Measurements from ENCODE around the gene TNP2.

The TNP2 gene

DNA sequence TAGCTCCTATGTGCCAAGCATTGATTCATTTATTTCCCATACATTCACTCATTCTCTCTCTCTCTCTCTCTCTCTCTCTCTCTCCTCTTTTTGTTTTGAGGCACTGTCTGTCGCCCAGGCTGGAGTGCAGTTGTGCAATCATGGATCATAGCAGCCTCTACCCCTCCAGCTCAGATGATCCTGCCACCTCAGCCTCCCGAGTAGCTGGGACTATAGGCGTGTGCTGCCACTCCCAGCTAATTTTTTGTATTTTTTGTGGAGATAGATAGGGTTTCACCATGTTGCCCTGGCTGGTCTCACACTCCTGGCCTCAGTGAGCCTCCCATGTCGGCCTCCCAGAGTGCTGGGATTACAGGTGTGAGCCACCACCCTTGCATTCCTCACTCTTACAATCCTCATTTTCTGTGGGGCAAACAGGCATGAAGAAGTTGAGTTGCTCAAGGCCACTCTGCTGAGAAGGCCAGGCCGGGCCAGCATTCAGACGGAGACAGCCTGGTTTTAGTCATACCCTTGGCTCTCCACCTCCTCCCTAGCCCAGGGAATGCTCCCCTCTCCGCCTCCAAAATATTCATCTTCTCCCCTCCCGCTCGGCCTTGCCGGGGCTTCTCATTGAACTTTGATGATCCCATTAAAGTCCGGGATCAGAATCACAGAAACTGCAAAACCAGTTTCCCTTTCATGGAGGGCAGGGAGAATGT, 7.9 kb upstream of the TNP2 start:
- DNase-seq, result no peak

DNA sequence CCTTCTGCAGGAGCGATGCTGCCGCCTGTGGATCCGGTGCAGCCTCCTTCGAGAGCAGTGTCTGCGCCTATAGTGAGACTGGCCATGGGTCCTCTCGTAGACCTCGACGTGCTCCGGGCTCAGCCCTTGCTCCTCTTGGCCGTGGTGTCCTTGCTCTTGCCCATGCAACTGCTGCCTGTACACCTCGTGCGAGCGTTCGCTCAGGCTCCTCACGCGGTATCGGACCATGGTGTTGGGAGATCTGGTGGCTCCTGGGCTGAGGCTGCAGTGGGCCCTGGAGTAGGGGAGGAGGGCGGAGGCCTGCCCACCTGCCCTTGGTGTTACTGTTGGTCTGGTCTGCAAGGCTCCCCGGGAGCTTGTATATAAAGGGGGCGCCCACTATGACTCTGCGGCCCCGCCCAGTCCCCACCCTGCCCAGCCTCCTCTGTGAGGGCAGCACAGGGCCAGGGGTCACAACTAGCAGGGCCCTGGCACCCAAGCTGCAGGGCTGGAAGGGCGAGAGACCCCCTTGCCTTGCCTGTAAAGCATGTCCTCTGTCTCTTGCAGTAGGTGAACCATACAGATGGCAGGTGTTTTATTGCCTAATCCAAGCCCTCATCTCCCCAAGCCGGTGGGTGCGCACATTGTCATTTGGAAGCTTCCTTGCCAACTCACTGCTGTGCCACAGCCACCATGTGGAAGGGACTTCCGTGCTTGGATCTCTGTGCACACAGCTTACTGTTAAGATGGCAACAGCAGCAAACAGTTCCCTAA, 7.2 kb upstream of the TNP2 start, which contains the start of gene PRM2:
Gene PRM2, minus strand, starts transcription at position 338 of the 753 bp plus-strand sequence. Its CDS starts 110 bp downstream, at position 228.
- no peak for DNase-seq

GRCh38 chr16:11274964-11275363, 5.8 kb upstream of the TNP2 start:
- no peak for DNase-seq

- no peak for DNase-seq
Observed at GRCh38 chr16:11273721-11274324, 4.7 kb upstream of the TNP2 start.

DNA sequence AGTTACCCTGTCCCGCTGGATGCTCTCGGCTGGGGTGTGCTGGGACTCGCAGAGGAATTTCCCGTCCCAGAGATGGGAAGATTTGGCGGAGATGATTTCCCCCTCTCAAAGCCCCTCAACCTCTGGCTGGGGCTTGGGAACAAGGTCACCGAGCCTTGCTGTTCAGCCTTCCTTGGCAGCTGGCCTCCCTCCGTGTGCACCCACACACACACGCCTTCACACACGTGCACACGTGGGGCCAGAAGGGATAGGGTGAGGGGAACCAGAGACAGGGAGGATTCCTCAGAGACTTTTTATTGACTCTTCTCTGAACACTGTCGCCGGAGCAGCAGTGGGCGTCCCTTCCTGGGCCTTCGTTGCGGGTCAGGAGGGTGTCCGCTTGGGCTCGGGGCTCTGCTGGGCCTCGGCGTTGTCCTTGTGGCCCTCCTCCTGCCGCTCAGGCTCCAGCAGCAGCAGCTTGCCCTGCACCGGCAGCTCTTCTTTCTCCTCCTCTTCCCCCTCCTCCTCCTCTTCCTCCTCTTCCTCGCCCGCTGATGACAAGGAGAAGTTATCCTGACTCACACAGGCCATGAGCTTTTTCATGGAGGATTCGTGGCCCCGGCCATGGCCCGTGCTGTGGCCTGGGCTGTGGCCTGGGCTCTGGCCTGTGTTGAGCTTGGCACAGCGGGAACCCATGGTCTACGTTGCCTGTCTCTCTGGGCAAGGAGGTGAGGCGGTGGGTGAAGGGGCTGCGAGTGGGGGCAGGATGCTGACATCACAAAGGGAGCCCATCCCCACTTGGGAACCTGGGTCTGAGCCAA, 4.0 kb upstream of the TNP2 start, which contains the start of gene PRM3:
Gene PRM3, minus strand, starts transcription at position 709 of the 800 bp plus-strand sequence. Its CDS starts 34 bp downstream, at position 675.
- DNase-seq, result no peak

GRCh38 chr16:11272484-11272883, 3.4 kb upstream of the TNP2 start:
- no peak for DNase-seq

DNA sequence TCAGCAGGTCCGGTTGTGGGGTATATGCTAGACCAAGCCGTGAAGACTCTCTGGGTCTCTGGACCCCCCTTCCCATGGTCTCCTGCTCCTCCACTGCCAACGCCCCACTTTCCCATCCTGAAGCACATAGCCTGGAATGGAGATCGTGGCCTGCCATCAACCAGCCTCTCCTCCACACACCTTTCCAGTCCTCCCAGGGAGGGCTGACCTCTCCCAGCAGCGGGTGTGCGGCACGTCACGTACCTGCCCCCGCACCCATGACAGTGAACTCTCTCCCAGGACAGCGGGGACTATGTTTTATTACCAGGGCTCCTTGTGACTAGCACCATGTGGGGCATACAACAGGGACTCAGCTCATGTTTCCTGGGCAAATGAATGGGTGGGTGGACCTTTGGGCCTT, 2.5 kb upstream of the TNP2 start:
- DNase-seq, result no peak

DNA sequence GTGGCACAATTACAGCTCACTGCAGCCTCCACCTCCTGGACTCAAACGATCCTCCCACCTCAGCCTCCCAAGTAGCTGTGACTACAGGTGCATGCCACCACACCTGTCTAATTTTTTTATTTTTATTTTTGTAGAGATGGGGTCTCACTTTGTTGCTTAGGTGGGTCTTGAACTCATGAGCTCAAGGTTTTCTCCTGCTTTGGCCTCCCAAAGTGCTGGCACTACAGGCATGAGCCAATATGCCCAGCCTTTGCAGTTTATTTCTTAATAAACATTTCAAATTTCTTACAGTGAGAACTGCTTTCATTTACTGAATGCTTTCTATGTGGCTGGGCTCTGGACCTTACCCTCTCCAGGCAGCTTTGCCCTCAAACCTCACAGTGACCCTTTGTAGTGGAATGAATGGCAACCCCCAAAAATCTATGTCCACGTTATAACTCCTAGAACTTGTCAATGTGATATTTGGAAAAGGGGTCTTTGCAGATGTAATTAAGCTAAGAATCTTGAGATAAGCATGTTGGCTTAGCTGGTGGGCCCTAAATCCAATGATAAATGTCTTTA, 1.6 kb upstream of the TNP2 start:
- DNase-seq, result no peak

DNA sequence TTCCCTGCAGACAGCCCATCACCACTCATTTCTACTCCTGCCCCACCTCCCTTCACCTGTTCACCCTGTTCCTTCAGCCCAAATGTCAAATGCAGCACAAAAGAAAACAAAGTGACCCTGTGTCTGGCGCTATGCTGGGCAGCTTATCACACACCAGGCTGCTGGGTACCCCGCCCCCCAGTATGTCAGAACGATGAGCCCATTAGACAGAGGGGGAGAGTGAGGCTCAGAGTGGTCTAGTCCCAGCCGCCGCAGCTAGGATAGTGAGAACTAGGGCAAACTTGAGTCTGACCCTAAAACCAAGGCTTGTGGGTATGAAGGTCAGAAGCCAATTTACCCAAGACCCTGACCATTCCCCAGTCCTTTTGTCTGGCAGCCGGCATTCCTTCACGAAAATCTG, 4.0 kb downstream of the TNP2 start:
- DNase-seq, result no peak

DNA sequence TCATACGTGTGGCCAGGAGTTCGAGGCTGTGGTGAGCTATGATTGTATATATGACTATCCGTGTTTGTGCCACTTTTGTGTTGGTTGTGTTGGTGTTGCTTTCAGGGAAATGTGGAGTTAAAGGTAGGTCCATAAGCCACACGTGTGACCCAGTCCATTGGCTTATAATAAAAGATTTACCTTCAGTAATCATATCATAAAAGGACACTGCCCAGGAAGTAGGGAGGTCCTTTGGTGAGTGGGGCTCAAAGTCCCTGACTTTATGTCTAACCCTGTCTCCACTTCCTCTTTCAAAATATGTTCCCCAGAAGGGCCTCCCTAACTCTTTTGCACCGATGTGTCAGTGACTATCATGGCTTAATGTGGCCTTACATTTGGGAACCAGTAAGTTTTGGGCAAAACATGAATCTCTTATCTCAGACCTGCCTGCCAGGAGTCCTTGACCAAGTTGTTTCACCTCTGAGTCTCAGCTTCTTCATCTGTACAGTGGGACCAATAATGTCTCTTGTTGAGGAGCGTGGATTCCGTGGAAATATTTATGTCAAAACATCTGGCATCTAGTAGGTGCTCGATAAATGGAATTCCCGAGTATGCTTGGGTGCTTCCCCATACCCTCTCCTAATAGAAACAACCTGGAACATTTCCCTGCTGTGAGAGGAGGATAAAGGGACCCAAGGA, 4.8 kb downstream of the TNP2 start:
- no peak for DNase-seq

DNA sequence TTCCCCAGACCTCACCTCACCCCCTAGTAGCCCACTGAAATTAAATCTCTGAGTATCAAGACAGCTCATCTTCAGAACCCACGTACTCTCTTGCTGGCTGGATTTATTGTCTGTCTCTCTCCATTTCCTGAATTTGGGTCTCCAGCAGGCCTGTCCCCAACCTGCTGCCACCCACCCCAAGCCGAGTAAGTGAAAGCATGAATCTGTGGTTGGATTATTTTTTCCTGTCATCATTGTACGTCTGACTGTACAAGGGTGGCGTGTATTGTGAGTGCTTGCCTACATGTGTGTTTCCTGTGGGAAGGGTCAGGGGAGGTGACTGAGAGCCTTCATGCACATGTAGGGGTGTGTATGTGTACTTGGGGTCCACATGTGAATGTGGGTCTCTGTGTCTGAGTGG, 5.4 kb downstream of the TNP2 start:
- DNase-seq, result no peak

- DNase-seq, result no peak
Observed at GRCh38 chr16:11262915-11263314, 6.2 kb downstream of the TNP2 start.

DNA sequence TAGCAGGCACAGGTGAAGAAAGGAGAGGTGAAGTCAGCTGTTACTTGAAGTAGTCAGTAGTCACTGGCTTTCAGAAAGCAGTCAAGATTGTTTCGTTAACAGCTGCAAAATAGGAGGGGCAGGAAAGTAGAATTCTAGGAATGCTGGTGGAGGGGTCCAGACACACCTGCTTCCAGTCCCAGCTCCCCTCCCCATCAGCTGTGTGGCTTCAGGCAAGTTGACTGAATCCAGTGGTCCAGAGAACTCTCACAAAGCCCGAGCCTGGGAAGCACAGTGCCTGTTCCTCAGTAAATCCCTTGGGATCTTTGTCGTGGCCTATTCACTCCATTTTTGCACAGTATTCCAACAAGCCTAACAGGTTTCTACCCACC, 8.5 kb downstream of the TNP2 start:
- no peak for DNase-seq

DNA sequence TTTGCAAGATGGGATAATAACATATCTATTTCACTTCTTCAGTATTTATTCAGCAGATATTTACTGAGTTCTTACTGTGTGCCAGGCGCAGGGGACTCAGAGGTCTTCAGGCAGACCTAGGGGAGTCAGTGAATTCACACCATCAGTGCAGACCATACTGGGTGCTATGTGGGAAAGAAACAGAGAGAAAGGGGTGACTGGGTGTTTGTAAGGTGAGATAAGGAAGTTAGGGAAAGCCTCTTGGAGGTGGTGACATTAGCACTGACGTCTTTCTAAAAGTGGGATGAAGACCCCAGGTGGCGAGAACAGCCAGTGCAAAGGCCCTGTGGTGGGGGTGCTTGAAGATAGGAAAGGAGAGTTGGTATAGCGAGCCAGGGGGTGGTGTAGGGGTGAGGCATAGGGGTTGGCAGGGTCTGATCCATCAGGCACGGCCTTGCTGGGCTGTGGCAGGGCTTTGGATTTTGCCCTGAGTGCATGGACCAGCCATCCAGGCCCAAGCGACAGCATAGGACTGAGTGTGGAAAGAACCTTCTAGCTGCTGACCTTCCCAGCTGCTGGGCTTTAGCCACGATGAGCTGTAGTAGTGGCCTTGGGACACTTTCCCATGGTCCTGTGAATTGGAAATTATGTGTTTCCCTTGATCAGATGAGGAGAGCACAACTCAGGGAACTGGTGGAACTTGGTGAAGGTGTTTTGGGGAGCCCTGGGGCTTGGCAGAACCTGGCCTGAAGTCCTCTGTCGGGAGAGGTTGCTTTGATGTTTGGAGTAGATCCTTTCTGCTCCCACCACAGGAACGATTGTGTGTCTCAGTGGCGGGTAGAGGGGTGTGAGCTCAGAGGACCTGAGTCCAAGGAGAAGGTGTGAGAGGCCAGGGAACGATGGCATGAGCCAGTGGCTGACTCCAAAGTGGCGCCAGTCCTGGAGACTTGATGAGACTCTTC, 9.2 kb downstream of the TNP2 start:
- no peak for DNase-seq

- peak; percentile 66 for DNase-seq
Observed at GRCh38 chr16:11258553-11259492, 10.3 kb downstream of the TNP2 start.

GRCh38 chr16:11257131-11257938, 11.8 kb downstream of the TNP2 start:
- peak; percentile 70 for DNase-seq

- DNase-seq, result no peak
Observed at GRCh38 chr16:11256661-11257130, 12.4 kb downstream of the TNP2 start.

DNA sequence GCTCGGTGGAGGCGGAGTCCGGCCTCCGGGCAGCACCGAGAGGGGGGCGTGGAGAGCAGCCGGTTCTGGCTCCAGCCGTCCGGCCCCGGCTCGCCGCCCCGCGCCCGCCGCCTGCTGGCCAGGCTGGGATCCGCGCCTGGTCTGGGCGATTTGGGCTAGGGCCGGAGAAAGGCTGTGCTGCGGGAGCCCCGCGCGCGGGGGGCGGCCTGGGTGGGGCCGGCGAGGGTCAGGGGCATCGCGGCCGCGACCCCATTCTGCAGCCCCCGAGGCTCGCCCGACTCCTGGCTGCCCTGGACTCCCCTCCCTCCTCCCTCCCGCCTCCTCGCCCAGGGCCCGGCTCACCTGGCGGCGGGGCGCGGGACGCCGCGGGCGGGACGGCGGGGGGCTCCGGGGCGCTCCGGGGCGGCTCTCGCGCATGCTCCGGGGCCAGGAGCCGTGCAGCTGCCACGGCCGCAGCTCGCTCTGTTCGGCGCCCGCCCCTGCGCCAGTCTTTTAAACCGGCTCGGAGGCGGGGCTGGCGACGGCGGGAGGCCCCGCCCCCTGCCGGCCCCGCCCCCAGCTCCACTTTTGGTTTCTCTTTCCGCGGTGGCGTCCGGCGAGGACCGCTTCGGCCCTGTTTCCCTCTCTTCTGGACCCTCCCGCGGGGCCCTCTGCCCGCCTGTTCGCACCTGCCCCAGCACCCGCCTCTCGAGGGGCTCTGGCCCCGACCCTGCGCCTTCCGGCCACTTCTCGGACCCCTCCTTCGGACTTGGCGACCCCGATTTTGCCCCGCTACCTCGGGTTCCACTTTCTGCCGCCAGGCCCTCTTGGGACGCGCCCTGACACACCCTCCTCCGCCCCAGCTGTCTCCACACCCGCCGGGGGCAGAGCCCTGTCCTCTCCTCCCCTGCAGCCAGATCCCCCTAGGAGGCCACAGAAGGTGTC, 13.1 kb downstream of the TNP2 start, which contains the start of gene SOCS1:
Gene SOCS1, minus strand, starts transcription at position 468 of the 924 bp plus-strand sequence. CDS start 726 bp downstream, outside the sequence.
- DNase-seq, result peak; percentile 92

Data from CD4-positive, alpha-beta T cell treated with Interleukin-12 subunit alpha and Interleukin-12 subunit beta, for 1 hour (primary cell).